GM19238 (cell line): ENCODE results near the gene SOX13.

Source experiments
- DNase-seq: peaks from one replicate; pipeline ENCODE4 v3.0.0; 2011; ENCODE audit warnings: low spot score; ENCODE audit not compliant: insufficient read length

SOX13 gene

DNA sequence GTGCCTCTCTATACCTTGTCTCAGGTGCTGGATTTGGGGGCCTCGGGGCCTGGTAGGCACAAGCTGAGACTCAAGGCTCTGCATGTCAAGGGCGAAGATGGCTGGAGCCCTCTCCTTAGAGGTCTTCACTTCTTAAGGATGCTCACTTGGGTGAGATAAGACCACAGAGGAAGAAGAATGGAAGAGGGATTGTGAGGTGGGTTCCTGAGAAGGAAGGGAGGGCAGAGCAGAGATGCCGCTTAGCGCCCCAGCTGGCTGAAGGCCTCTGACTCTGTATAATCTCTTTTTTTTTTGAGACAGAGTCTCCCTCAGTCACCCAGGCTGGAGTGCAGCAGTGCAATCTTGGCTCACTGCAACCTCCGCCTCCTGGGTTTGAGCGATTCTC, 32.2 kb downstream of the SOX13 start:
- no peak for DNase-seq

DNA sequence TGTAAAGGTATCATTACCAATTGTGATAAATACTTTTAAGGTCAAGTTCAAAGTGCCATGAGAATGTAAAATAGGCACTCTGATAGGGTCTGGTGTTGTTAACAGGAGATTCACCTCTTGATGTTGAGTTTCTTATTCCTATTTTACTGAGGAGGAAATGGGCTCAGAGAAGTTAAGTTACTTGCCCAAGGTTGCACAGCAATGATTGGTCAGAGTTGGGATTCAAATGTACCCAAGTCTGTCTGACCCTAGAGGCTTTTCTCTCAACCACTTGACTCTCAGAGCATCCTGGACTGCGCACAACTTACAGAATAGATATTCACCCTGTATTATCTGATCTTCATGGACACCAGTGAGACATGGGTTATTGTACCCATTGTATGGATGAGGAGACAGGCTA, 33.9 kb downstream of the SOX13 start:
- DNase-seq, result no peak

DNA sequence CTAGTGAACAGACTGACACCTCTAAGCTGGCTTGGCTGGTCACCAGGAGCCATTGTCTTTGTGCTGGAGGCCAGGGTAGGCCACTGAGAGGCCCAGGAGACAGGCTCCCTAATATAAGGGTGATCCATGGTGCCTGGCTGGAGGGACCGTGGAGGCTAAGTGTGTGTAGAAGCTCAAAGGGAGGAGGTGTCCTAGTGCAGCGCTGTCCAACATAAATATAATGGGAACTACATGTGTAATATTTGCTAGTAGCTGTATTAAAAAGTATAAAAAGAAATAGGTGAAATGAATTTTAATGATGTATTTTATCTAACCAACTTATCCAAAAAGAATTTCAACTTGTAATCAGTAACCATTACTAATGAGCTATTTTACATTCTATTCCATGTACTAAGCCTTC, 35.0 kb downstream of the SOX13 start:
- DNase-seq, result no peak

DNA sequence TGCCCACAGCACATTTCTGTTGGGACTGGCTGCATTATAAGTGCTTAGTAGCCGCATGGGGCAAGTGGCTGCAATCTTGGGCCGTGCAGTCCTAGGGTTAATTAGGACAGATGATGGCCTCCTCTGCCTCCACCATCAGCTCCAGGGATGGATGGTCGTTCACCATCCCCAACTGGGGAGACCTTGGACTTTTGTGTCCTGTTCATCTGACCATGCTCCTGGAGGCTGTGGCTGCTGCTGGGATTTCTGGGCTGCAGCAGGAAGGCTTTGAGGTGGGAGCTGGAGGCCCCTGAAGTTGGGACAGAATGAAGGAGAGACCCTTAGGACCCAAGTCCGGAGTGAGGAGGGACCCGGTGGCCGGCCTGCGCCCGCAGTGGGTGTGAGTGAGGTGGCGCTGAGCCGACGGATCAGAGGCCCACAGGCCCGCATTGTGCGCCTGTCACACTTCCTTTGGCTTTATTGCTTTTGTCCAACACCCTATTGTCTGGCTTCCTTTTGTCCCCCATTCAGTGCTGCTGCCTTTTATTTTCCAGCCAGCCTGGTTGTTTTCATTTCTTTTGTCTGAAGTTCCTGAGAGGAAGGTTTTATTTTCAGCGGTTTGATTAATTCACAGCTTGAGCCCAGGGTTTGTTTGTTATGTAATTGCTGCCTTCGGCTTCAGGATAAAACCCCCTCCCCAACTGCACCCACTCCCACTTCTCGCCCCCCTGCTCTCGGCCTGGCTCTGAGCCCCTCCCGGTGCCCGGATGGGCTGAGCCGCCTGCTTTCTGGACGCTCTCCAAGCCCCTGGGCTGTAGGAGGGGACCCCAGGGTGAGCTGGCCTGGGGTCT, 35.6 kb downstream of the SOX13 start:
- no peak for DNase-seq

DNA sequence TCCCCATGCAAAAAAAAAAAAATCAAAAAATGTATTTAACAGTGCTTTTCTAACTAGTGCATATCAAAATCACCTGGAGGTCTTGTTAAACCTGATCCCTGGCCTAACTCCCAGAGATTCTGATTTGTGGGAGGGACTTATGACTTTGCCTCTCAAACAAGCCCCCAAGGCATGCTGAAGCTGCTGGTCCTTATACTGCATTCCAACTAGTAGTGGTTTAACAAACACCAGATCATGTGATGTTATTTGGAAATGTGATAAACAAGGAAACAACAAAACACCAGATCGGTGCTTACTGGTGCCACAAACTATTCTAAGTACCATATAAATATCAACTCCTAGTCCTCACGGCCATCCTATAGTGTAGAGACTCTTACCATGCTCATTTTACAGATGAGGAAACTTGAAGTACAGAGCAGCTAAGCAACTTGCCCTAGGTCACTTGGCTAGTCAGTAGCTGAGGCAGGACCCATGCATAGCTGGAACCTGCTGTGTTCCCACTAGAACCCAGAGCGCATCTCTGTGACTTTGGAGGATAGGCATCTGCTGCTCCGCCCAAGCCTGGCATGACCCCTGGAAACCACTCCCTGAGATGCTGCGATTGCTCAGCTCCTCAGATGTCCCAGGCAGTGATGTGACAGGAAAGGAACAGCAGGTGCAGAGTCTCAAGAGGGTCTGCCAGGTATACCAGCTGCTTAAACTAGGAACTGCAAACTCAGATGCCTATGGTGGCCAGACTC, 38.1 kb downstream of the SOX13 start:
- no peak for DNase-seq

DNA sequence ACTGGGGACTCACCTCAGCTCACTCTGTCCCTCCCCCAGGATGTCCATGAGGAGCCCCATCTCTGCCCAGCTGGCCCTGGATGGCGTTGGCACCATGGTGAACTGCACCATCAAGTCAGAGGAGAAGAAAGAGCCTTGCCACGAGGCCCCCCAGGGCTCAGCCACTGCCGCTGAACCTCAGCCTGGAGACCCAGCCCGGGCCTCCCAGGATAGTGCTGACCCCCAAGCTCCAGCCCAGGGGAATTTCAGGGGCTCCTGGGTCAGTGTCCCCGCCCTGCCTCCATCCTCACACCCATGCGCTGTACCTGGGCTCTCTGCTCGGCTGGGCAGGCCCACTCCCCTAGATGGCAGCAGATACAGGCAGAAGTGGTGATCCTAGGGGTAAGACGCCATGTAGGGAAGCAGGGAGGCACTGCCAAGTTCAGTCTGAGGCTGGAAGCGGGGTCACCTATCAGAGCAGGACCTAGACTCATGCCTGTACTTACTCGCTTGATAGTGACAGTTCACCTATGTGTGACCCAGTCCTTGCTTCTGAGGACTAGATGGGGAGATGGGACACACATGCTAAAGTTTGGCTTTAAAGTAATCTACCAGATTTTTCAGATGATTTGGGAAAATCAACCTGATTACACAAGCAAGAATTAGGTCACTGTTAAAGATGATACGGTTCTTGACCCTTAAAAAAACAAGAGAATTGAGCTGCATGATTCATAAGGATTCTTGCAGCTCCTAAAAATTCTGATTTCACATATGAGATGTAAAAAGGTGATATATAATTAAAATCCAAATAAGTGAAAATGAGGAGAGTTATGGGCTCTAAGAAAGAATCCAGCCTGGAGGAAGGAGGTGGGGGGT, 40.2 kb downstream of the SOX13 start:
- no peak for DNase-seq

DNA sequence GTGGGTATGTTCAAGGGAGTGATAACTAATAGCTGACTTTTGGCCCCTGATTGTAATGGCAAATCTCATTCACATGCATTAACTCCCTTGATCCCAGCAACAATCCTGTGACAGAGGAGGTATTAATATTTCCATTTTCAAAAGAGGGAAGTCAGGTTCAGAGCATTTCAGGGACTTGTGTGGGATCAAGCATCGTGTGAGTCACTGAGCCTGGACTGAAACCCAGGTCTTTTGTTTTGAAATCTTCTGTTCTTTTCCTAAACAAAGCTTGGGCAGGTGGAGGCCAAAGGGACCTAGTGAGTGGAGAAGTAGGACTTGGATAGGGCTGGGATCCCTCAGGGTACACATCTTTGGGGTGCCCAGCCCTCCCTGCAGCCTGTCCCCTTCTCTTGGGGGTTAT, 41.0 kb downstream of the SOX13 start:
- no peak for DNase-seq

DNA sequence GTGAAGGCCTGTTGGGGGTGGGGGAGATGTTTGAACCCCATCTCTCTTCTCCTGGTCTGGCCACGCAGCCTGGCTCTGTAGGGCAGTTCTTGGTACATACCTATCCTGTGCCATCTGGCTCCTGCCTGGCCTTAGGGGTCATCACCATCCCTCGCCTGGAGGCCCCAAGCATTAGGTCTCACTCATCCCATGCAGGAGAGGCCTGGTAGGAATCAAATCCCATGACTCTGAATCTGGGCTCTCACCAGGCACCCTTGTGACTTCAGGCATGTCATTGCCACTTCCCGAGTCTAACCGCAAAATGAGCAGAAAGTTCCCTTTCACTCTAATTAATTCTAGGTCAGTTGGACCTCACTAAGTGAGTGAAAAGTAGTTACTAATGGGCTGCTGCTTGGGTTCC, 41.7 kb downstream of the SOX13 start:
- DNase-seq, result no peak

DNA sequence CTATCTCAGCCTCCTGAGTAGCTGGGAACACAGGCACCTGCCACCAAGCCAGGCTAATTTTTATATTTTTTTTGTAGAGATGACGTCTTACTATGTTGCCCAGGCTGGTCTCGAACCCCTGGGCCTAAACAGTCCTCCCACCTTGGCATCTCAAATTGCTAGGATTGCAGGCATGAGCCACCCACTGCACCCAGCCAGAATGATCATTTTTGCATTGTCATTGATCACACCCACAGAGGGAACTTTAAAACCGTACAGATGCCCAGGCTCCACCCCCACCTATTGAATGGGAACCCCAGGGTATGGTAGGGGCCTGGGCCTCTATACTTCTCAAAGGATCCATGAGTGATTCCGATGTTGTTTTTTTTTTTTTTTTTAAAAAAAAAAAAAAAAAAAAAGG, 42.2 kb downstream of the SOX13 start:
- no peak for DNase-seq

DNA sequence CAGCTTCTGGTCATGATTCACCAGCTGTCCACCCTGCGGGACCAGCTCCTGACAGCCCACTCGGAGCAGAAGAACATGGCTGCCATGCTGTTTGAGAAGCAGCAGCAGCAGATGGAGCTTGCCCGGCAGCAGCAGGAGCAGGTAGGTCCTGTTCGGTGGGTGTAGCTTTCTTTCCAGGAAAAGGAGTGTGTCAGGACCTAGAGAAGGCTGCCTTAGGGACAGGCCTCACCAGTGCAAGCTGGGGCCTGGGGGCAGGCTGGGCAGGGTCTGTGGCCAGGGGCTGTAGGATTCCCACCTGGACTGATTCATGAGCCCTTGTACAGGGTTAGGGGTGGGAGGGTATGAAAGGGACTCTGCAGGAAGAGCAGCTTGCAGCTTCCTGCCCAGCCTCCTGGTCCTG, 43.6 kb downstream of the SOX13 start:
- DNase-seq, result no peak

DNA sequence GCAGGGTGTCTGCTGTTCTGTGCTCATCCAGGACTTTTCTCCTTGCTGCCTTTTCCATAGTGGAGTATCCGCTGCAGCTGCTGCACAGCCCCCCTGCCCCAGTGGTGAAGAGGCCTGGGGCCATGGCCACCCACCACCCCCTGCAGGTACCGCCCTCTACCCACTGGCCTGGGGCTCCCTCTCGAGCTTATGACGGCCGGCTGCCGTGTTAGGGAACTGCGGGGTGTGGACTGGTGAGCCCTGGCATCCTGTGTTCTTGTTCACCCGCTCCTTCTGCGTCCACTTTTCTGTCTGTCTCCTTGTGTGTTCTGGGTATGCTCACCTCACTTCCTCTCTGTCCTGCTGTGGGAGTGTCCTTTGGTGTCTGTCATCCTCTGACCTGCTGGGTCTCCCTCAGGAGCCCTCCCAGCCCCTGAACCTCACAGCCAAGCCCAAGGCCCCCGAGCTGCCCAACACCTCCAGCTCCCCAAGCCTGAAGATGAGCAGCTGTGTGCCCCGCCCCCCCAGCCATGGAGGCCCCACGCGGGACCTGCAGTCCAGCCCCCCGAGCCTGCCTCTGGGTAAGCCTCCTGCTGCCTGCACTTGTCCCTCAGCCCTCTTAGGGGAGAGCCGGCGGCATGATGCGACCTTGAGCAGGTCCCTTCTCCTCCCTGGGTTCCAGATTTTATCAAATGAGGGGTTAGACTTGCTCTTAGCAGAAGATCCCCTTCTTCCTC, 49.1 kb downstream of the SOX13 start:
- DNase-seq, result no peak

DNA sequence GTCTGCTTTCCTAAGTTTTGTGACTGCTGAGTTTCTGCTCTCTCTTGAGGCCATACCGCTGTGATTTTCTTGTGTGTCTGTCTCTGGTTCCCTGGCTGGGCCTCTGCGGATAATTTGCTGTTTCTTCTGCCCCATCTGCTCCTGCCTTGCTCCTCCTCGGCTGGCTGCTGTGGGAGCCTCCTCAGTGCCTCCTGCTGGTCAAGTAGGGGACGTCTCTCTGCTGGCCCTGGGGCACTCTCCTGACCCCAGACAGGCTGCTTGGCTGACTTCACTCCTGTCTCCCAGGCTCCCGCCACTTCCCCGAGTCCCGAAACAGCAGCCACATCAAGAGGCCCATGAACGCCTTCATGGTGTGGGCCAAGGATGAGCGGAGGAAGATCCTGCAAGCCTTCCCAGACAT, 50.5 kb downstream of the SOX13 start:
- DNase-seq, result no peak

DNA sequence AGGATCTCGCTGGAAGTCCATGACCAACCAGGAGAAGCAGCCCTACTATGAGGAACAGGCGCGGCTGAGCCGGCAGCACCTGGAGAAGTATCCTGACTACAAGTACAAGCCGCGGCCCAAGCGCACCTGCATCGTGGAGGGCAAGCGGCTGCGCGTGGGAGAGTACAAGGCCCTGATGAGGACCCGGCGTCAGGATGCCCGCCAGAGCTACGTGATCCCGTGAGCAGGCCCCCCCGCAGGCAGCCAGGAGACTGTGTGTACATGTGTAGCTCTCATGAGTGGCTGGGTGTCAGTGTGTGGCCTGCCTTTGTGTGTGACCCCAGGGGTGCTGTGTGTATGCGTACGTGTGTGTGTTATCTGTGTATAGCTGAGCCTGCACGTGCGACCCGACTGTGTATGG, 51.7 kb downstream of the SOX13 start:
- DNase-seq, result no peak

DNA sequence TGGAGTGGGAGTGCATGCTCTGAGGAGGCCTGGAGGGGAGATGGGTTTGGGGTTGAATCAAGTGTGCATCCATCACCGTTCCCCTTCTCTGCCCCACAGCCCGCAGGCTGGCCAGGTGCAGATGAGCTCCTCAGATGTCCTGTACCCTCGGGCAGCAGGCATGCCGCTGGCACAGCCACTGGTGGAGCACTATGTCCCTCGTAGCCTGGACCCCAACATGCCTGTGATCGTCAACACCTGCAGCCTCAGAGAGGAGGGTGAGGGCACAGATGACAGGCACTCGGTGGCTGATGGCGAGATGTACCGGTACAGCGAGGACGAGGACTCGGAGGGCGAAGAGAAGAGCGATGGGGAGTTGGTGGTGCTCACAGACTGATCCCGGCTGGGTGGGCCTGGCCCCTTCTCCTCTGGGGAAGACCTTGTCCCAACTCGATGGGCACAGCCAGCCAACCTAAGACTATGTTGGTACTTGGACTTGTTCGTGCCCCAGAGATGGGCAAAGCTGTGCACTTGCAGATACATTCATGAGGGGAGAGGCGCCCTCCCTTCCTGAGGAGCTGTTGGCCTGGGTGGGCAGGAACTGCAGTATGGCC, 52.9 kb downstream of the SOX13 start:
- DNase-seq, result no peak

DNA sequence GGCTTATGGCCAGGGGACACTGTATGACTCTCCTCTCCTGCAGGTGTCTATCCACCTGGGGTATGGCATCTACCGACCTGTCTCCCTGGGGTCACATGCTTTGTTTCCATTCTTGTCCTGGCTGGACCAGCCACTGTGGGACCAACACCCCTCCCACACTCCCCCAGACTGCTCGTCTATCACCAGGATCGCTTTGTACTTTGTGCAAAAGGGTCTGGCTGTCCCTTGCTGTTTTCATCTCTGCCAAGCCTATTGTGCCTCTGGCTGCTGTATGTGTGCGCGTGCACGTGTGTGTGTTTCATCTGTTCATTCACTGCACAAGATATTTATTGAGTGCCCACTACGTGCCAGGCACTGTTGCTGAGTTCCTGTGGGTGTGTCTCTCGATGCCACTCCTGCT, 53.5 kb downstream of the SOX13 start:
- DNase-seq, result no peak

DNA sequence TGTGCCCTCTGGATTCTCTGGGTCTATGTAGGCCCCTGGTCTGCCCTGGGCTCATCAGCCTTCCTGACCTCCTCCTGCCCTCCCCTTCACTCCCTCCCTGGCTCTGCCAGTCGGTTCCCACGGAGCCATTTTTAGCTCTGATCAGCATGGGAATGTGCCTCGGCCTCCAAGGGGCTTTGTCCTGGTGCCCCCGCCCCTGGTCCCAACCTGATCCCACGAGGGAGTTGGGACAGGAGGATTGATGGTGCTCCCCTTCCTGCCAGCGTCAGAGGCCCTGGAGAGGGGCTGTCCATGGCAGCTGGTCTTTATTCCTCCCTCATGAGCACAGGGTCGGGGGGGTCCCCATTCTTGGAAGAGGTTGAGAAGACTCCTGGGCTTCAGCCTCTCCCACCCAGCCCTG, 54.0 kb downstream of the SOX13 start:
- no peak for DNase-seq

DNA sequence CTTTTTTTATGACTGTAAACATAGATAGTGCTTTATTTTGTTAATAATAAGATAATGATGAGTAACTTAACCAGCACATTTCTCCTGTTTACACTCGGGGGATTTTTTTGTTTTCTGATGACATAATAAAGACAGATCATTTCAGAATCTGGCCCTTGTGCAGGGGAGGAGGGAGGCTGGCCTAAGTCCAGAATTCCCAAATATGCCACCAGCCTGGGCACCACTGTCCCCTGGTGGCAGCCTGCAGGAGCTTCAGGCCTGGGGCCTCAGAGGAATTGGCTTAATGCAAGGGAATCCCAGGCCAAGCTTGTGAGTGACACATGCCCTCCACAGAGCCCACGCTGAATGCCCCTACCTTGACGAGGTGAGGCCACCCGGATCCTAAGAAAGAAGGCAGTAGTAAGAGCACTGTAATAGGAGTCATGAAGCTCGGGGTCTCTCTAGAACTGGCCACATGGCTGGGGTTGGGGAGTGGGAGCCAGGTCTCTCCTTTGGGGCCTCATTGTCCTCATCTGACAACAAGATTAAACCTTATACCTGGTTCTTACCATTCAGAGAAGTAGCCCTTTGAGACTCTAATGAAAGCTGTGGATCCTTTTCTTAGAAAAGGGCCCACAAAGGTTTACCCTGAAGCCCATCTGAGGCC, 54.8 kb downstream of the SOX13 start:
- no peak for DNase-seq

DNA sequence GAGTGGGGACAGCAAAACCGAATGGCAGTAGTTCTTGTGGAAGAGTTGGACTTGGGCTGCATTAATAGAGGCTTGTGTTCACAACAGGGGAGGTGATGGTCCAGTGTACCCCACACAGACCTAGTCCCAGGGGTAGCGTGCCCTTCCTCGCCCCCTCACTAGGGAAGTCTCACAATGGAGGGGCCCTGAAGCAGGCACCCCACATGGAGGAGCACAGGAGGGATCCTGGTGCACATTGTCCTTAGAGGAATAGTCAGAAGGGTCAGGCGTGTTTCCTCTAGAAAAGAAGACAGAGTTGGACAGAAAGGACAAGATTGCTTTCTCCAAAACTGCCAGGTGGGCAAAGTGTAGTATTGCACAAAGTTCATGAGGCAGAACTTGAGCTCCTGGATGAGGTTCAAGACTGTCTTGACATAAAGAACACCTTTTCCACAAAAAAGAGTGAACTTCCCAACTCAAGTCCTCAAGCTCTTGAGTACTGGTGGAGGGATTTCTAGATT, 55.6 kb downstream of the SOX13 start:
- DNase-seq, result no peak

DNA sequence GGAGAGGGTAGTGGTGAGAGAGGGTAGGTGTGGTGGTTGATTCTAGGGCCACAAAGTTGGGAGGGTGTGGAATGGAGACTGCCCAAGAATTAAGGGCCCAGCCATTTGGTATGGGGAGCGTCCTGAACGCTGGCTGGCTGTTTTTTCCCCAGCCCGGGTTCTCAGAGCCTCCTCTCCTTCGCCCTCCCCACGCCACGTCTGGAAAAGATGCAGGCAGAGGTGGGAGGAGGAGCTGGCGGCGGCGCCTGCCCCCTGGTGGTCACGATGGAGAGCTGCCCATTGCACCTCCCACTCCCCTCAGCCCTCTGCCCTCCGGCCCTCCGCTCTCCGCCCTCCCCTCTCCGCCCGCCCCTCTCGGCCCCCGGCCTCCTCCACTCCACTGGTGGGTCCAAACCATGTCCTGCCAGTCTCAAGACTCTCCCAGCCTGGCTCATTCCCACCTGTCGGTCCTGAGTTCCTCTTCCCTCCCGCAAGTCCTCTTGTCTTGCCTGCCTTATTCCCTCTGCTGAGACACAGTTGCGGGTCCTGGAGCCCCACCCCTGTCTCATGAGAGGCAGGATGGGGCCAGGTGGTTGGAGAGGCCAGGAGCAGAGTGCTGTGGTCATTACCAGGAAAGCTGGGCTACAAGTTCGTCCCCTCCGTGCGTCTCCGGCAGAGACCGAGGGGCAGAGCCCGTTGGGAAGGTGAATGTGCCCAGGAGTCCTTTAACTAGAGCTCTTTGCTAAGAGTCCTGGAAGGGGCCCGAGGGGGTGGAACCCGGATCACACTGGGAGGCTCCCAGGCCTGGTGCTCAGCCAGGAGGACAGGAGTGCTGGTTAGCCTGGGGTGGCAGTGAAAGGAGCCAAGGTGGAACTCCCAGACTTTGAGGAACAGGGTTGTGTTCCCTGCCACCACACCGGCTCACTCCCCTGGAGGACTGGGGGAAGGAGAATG, 56.3 kb downstream of the SOX13 start:
- peak; percentile 86 for DNase-seq
